Ishikawa (cell line): ENCODE results near the gene MALL.

Experiments
- CEBPB ChIP-seq: IDR thresholded peaks from 2 replicates; pipeline ENCODE4 v1.6.1; 2012
- CREB1 ChIP-seq: IDR thresholded peaks from 2 replicates; pipeline ENCODE4 v1.6.1; 2012; ENCODE audit warnings: low read depth
- EGR1 ChIP-seq: IDR thresholded peaks from 2 replicates; pipeline ENCODE4 v1.6.1; 2012
- EP300 ChIP-seq: IDR thresholded peaks from 2 replicates; pipeline ENCODE4 v1.6.1; 2012; ENCODE audit warnings: borderline replicate concordance
- FOXM1 ChIP-seq: IDR thresholded peaks from 2 replicates; pipeline ENCODE4 v1.6.1; 2012; ENCODE audit warnings: low read depth, borderline replicate concordance
- MAX ChIP-seq: IDR thresholded peaks from 2 replicates; pipeline ENCODE4 v1.6.1; 2012
- NFIC ChIP-seq: IDR thresholded peaks from 2 replicates; pipeline ENCODE4 v1.6.1; 2012
- RAD21 ChIP-seq: IDR thresholded peaks from 2 replicates; pipeline ENCODE4 v1.6.1; 2012; ENCODE audit warnings: low read depth
- REST ChIP-seq: IDR thresholded peaks from 2 replicates; pipeline ENCODE4 v1.6.1; 2012; ENCODE audit warnings: low read depth, mild to moderate bottlenecking
- TAF1 ChIP-seq: IDR thresholded peaks from 2 replicates; pipeline ENCODE4 v1.6.1; 2012; ENCODE audit warnings: low read depth, mild to moderate bottlenecking
- TCF12 ChIP-seq: IDR thresholded peaks from 2 replicates; pipeline ENCODE4 v1.6.1; 2012; ENCODE audit warnings: low read depth
- TEAD4 ChIP-seq: IDR thresholded peaks from 2 replicates; pipeline ENCODE4 v1.6.1; 2012
- USF1 ChIP-seq: IDR thresholded peaks from 2 replicates; pipeline ENCODE4 v1.6.1; 2012
- YY1 ChIP-seq: IDR thresholded peaks from 2 replicates; pipeline ENCODE4 v1.6.1; 2012; ENCODE audit warnings: low read depth
- ZBTB7A ChIP-seq: IDR thresholded peaks from 2 replicates; pipeline ENCODE4 v1.6.1; 2012; ENCODE audit warnings: low read depth

Gene MALL

GRCh38 chr2:110124939-110125691, 9.5 kb upstream of the MALL start:
- TF ChIP-seq EP300: no peak
- TF ChIP-seq CEBPB: no peak
- no peak for TF ChIP-seq NFIC
- TF ChIP-seq FOXM1: no peak
- no peak for TF ChIP-seq TEAD4
- TF ChIP-seq TAF1: no peak
- no peak for TF ChIP-seq REST
- TF ChIP-seq CREB1: no peak
- TF ChIP-seq MAX: no peak

GRCh38 chr2:110124038-110124825, 8.6 kb upstream of the MALL start:
- TF ChIP-seq TAF1 (no peak), REST (no peak), YY1 (no peak), MAX (no peak), RAD21 (no peak), FOXM1 (no peak), TEAD4 (no peak), EGR1 (no peak)

- TF ChIP-seq EP300: no peak
- TF ChIP-seq EGR1: no peak
- TF ChIP-seq ZBTB7A: no peak
- no peak for TF ChIP-seq TEAD4
- TF ChIP-seq CEBPB: no peak
- no peak for TF ChIP-seq REST
- TF ChIP-seq TAF1: no peak
- no peak for TF ChIP-seq MAX
- TF ChIP-seq CREB1: no peak
- TF ChIP-seq USF1: no peak
- TF ChIP-seq RAD21: no peak
- TF ChIP-seq NFIC: no peak
- no peak for TF ChIP-seq YY1
- no peak for TF ChIP-seq TCF12
- TF ChIP-seq FOXM1: no peak
These were observed 6.0 kb upstream of the MALL start for GRCh38 chr2:110121592-110121991.

GRCh38 chr2:110121052-110121334, 5.4 kb upstream of the MALL start:
- no peak for TF ChIP-seq TAF1
- no peak for TF ChIP-seq TEAD4
- TF ChIP-seq EP300: no peak
